A673 (cell line): Measurements from ENCODE around the gene CYP27C1. TPM values are rescaled to one million over a fixed set of nuclear protein-coding genes. Genes with fewer than 3 reads are reported as not detected.

Experiments
- BruUV-seq: library from RNA; stranded (reverse); fragments of 400-500 nt; replicated peaks from 2 replicates; lab custom pipeline; 2021; lab: Mats Ljungman, UMichigan
- CTCF ChIA-PET: fragments of 300-600 bp; sonication (Branson Sonifier 250); formaldehyde crosslinking; loops from one replicate; lab custom pipeline; 2022; ENCODE audit warnings: antibody characterized with exemption; lab: Charles Lee
- POLR2A ChIA-PET: fragments of 300-600 bp; sonication (Branson Sonifier 250); formaldehyde crosslinking; loops from one replicate; lab custom pipeline; 2022; ENCODE audit warnings: antibody characterized with exemption; ENCODE audit not compliant: low non-redundant PET; lab: Charles Lee
- DNase-seq: peaks from one replicate; pipeline ENCODE4 v3.0.0-alpha.2; 2015; ENCODE audit warnings: low spot score
- H3K27ac ChIP-seq: fragments of 200-600 bp; sonication (generic); 2 replicates; pipeline ENCODE4 v1.5.1; 2016; ENCODE audit warnings: mixed run types, low read depth, mild to moderate bottlenecking, mixed read lengths, antibody characterized with exemption, low read length; ENCODE audit not compliant: poor library complexity, severe bottlenecking
- H3K27me3 ChIP-seq: fragments of 200-600 bp; sonication (generic); replicated peaks from 2 replicates; pipeline ENCODE4 v1.6.1; 2017; ENCODE audit warnings: mixed run types, low read depth, mild to moderate bottlenecking, mixed read lengths, antibody characterized with exemption, low read length; ENCODE audit not compliant: insufficient read depth, poor library complexity
- H3K36me3 ChIP-seq: fragments of 200-600 bp; sonication (generic); 2 replicates; pipeline ENCODE4 v1.6.1; 2016; ENCODE audit warnings: mixed run types, mild to moderate bottlenecking, mixed read lengths, antibody characterized with exemption, low read length; ENCODE audit not compliant: insufficient read depth, poor library complexity, severe bottlenecking
- H3K4me1 ChIP-seq: fragments of 200-600 bp; sonication (generic); 2 replicates; pipeline ENCODE4 v1.6.1; 2017; ENCODE audit warnings: mixed run types, mild to moderate bottlenecking, mixed read lengths, antibody characterized with exemption, low read length; ENCODE audit not compliant: insufficient read depth, poor library complexity, severe bottlenecking
- H3K4me3 ChIP-seq: fragments of 200-600 bp; sonication (generic); 2 replicates; pipeline ENCODE4 v1.5.1; 2016; ENCODE audit warnings: low read depth, mixed run types, mild to moderate bottlenecking, mixed read lengths, low read length; ENCODE audit not compliant: poor library complexity, severe bottlenecking
- H3K9me3 ChIP-seq: fragments of 200-600 bp; sonication (generic); 2 replicates; pipeline ENCODE4 v1.6.1; 2016; ENCODE audit warnings: mixed run types, low read depth, mild to moderate bottlenecking, mixed read lengths, antibody characterized with exemption, low read length; ENCODE audit not compliant: poor library complexity, severe bottlenecking
- EZH2 ChIP-seq: fragments of 200-600 bp; sonication (generic); IDR thresholded peaks from 2 replicates; pipeline ENCODE4 v1.6.1; 2017; ENCODE audit warnings: borderline replicate concordance, low read depth, mild to moderate bottlenecking, mixed read lengths, antibody characterized with exemption, low read length; ENCODE audit not compliant: poor library complexity, severe bottlenecking
- intact Hi-C: fragments of 100-400 bp; cut with micrococcal nuclease; formaldehyde crosslinking; loops from one replicate; pipeline ENCODE4 v1.10.0; 2022; ENCODE audit not compliant: unreplicated experiment
- total RNA-seq: library from RNA; stranded (reverse); gene quantifications from 2 replicates; pipeline ENCODE4 v1.2.3, GENCODE V29; 2021
- TF ChIP-seq, protein P1 (sequence below): fragments of 300-800, 200-600 bp; sonication (generic); conservative IDR thresholded peaks from 2 replicates; pipeline ENCODE4 v1.5.1; 2017; ENCODE audit warnings: low read depth, mild to moderate bottlenecking, antibody characterized with exemption, low read length, moderate library complexity, mixed read lengths

Gene CYP27C1
- total RNA-seq, 1 experiment from 2014 or later, result 4.2 TPM

GRCh38 chr2:127235082-127235702, 15.1 kb upstream of the CYP27C1 start:
- DNase-seq, result peak; percentile 67
- Histone ChIP-seq H3K27ac (no peak overlapping the region), H3K36me3 (no peaks in the 10 kb centered on the region), H3K4me3 (no peak overlapping the region), H3K4me1 (no peaks in the 10 kb centered on the region), H3K27me3 (no peaks in the 10 kb centered on the region), H3K9me3 (peaks cover 4% of the 10 kb centered on the region)
- POLR2A ChIA-PET, result no interaction called here
- no TSS peak for BruUV-seq
- CTCF ChIA-PET, result no interaction called here
- intact Hi-C loops, result no loop called here
- TF ChIP-seq EZH2, result no peak
- TF ChIP-seq, protein P1, sequence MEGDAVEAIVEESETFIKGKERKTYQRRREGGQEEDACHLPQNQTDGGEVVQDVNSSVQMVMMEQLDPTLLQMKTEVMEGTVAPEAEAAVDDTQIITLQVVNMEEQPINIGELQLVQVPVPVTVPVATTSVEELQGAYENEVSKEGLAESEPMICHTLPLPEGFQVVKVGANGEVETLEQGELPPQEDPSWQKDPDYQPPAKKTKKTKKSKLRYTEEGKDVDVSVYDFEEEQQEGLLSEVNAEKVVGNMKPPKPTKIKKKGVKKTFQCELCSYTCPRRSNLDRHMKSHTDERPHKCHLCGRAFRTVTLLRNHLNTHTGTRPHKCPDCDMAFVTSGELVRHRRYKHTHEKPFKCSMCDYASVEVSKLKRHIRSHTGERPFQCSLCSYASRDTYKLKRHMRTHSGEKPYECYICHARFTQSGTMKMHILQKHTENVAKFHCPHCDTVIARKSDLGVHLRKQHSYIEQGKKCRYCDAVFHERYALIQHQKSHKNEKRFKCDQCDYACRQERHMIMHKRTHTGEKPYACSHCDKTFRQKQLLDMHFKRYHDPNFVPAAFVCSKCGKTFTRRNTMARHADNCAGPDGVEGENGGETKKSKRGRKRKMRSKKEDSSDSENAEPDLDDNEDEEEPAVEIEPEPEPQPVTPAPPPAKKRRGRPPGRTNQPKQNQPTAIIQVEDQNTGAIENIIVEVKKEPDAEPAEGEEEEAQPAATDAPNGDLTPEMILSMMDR, result no peak

GRCh38 chr2:127233710-127234109, 13.6 kb upstream of the CYP27C1 start:
- ChIA-PET POLR2A (no interaction called here), CTCF (no interaction called here)
- Histone ChIP-seq H3K4me1 (no peaks in the 10 kb centered on the region), H3K27me3 (no peaks in the 10 kb centered on the region), H3K27ac (no peak overlapping the region), H3K9me3 (peaks cover 4% of the 10 kb centered on the region), H3K36me3 (no peaks in the 10 kb centered on the region), H3K4me3 (no peak overlapping the region)
- intact Hi-C loops, result no loop called here
- TF ChIP-seq EZH2, result no peak
- TF ChIP-seq, protein P1, result no peak
- DNase-seq, result no peak
- no TSS peak for BruUV-seq

- Histone ChIP-seq H3K27me3 (no peaks in the 10 kb centered on the region), H3K4me1 (peaks cover 5% of the 10 kb centered on the region), H3K36me3 (no peaks in the 10 kb centered on the region), H3K27ac (no peak overlapping the region), H3K9me3 (no peaks in the 10 kb centered on the region), H3K4me3 (no peak overlapping the region)
- no TSS peak for BruUV-seq
- no peak for TF ChIP-seq EZH2
- TF ChIP-seq, protein P1, result no peak
- intact Hi-C loops, result no loop called here
- ChIA-PET POLR2A (no interaction called here), CTCF (no interaction called here)
- DNase-seq, result no peak
Observed at GRCh38 chr2:127231130-127231865, 11.2 kb upstream of the CYP27C1 start.
